H1 (cell line): ENCODE measurements around the gene RPS4Y2.

Experiments
- ATF3 ChIP-seq: IDR thresholded peaks from 2 replicates; pipeline ENCODE4 v1.6.1; 2011; ENCODE audit warnings: low read depth, mild to moderate bottlenecking, low read length; ENCODE audit not compliant: insufficient read depth
- CEBPB ChIP-seq: IDR thresholded peaks from 2 replicates; pipeline ENCODE4 v1.6.1; 2012; ENCODE audit warnings: low read depth, low read length
- CHD2 ChIP-seq: IDR thresholded peaks from 2 replicates; pipeline ENCODE4 v1.6.1; 2012; ENCODE audit warnings: low read length, improper control_type of control experiment
- CTCF ChIP-seq, 3 experiments: IDR thresholded peaks; 1 replicate in 2 of 3; 2 replicates in 1 of 3; pipeline versions ENCODE4 v1.5.1 to v1.6.1; 2011; ENCODE audit warnings: low read length in 3 of 3, mild to moderate bottlenecking in 3 of 3, inconsistent platforms in 2 of 3, low read depth in 1 of 3, moderate library complexity in 1 of 3; ENCODE audit not compliant: insufficient read depth in 1 of 3; ENCODE audit errors: control extremely low read depth in 1 of 3
- E2F6 ChIP-seq: IDR thresholded peaks from 2 replicates; pipeline ENCODE4 v1.6.1; 2012; ENCODE audit warnings: inconsistent platforms
- EP300 ChIP-seq, 2 experiments: IDR thresholded peaks; 1 replicate in 1 of 2; 2 replicates in 1 of 2; pipeline ENCODE4 v1.6.1; 2011 to 2012; ENCODE audit warnings: low read depth in 2 of 2, low read length in 2 of 2, mild to moderate bottlenecking in 2 of 2, borderline replicate concordance in 1 of 2, inconsistent platforms in 1 of 2, moderate library complexity in 1 of 2
- EZH2 ChIP-seq: fragments of 200-600 bp; sonication (generic); IDR thresholded peaks from 2 replicates; pipeline ENCODE4 v1.7.1; 2012; ENCODE audit warnings: low read depth, mild to moderate bottlenecking, moderate library complexity, low read length, inconsistent platforms; ENCODE audit not compliant: severe bottlenecking
- GABPA ChIP-seq: IDR thresholded peaks from 2 replicates; pipeline ENCODE4 v1.6.1; 2011; ENCODE audit warnings: mild to moderate bottlenecking, low read length, moderate library complexity, borderline replicate concordance; ENCODE audit not compliant: insufficient read depth
- JUND ChIP-seq: IDR thresholded peaks from 2 replicates; pipeline ENCODE4 v1.6.1; 2011; ENCODE audit warnings: mild to moderate bottlenecking, improper control_type of control experiment, low read length
- MAX ChIP-seq: IDR thresholded peaks from 2 replicates; pipeline ENCODE4 v1.6.1; 2012; ENCODE audit warnings: inconsistent platforms
- POLR2A ChIP-seq, 2 experiments: IDR thresholded peaks; 1 replicate in 1 of 2; 2 replicates in 1 of 2; pipeline ENCODE4 v1.6.1; 2011; ENCODE audit warnings: low read depth in 2 of 2, low read length in 2 of 2, mild to moderate bottlenecking in 2 of 2; ENCODE audit errors: control extremely low read depth in 1 of 2
- RFX5 ChIP-seq: IDR thresholded peaks from 2 replicates; pipeline ENCODE4 v1.6.1; 2011; ENCODE audit warnings: low read depth, low read length, improper control_type of control experiment, borderline replicate concordance
- TAF1 ChIP-seq: IDR thresholded peaks from 2 replicates; pipeline ENCODE4 v1.6.1; 2011; ENCODE audit warnings: mild to moderate bottlenecking, low read depth, low read length
- YY1 ChIP-seq: IDR thresholded peaks from 2 replicates; pipeline ENCODE4 v1.6.1; 2011; ENCODE audit warnings: low read depth, mild to moderate bottlenecking, low read length

GRCh38 chrY:20714391-20714790 lies 41.5 kb upstream of the RPS4Y2 start:
- no peak for TF ChIP-seq CTCF (IDR thresholded peaks at IDR 0.05; ENCODE audit: control extremely low read depth in 1 of 3, insufficient read depth in 1 of 3, low read depth in 1 of 3, low read length in 3 of 3)
- TF ChIP-seq RFX5: no peak
- TF ChIP-seq POLR2A (IDR thresholded peaks at IDR 0.05; ENCODE audit: control extremely low read depth in 1 of 2, low read depth in 2 of 2, low read length in 2 of 2): no peak
- TF ChIP-seq GABPA: no peak
- no peak for TF ChIP-seq TAF1
- no peak for TF ChIP-seq CHD2
- TF ChIP-seq EZH2: no peak
- TF ChIP-seq ATF3: no peak
- no peak for TF ChIP-seq YY1
- no peak for TF ChIP-seq JUND
- no peak for TF ChIP-seq MAX
- TF ChIP-seq EP300 (IDR thresholded peaks at IDR 0.05; ENCODE audit: borderline replicate concordance in 1 of 2, low read depth in 2 of 2, low read length in 2 of 2): no peak
- no peak for TF ChIP-seq E2F6
- TF ChIP-seq CEBPB: no peak
